Measurements from ENCODE around the gene PTPRZ1. TPM values are rescaled to one million over a fixed set of nuclear protein-coding genes. Genes with fewer than 3 reads are reported as not detected.

Gene PTPRZ1
- total RNA-seq, 2 donors from 2014 or later = 18.0 to 57.4 TPM

DNA sequence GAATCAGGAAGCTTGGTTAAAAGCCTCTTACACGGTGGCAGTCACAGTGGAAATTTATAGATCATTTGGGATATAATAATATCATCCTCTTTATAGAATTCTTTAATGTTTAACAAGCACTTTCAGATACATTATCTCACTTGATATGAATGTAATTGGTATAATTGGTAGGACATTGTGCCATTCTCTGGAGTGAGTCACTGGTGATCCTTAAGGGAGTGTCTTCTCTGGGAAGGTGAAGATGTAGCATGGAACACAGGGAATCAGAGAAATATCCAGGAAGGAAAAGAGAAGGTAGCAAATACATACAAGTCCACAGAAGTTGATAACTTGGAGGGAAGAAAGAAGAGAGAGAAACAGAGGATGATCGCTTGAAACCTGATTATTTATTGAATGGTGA, 9.8 kb downstream of the PTPRZ1 start:
- Mint-ChIP-seq H3K27me3 (ENCODE audit: insufficient read depth) (no peaks in the 10 kb centered on the region), H3K36me3 (ENCODE audit: low read depth) (no peaks in the 10 kb centered on the region), H3K27ac (no peak overlapping the region), H3K4me3 (no peak overlapping the region), H3K9me3 (no peaks in the 10 kb centered on the region), H3K4me1 (peaks cover 28% of the 10 kb centered on the region)
- Histone ChIP-seq H3K4me1 (ENCODE audit: control insufficient read depth, insufficient read depth, low read length) (no peaks in the 10 kb centered on the region), H3K9me3 (ENCODE audit: control insufficient read depth, low read length) (no peaks in the 10 kb centered on the region), H3K9ac (ENCODE audit: extremely low read depth, low read length, poor library complexity, severe bottlenecking) (no peak overlapping the region), H3K36me3 (ENCODE audit: control insufficient read depth, insufficient read depth, low read length) (no peaks in the 10 kb centered on the region), H3K4me3 (ENCODE audit: low read length) (no peak overlapping the region), H3K27ac (ENCODE audit: low read depth, low read length) (no peak overlapping the region), H3K27me3 (ENCODE audit: control insufficient read depth, insufficient read depth, low read length, poor library complexity, severe bottlenecking) (peaks cover 9% of the 10 kb centered on the region)
- WGBS, 2 experiments (ENCODE audit: insufficient coverage in 1 of 2, insufficient read length in 1 of 2) = 95 to 100% methylated on average over 1 to 2 of the region's 2 CpGs
- DNase-seq = no peak
- TF ChIP-seq, protein P1, sequence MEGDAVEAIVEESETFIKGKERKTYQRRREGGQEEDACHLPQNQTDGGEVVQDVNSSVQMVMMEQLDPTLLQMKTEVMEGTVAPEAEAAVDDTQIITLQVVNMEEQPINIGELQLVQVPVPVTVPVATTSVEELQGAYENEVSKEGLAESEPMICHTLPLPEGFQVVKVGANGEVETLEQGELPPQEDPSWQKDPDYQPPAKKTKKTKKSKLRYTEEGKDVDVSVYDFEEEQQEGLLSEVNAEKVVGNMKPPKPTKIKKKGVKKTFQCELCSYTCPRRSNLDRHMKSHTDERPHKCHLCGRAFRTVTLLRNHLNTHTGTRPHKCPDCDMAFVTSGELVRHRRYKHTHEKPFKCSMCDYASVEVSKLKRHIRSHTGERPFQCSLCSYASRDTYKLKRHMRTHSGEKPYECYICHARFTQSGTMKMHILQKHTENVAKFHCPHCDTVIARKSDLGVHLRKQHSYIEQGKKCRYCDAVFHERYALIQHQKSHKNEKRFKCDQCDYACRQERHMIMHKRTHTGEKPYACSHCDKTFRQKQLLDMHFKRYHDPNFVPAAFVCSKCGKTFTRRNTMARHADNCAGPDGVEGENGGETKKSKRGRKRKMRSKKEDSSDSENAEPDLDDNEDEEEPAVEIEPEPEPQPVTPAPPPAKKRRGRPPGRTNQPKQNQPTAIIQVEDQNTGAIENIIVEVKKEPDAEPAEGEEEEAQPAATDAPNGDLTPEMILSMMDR (conservative IDR thresholded peaks at IDR 0.05) = no peak

DNA sequence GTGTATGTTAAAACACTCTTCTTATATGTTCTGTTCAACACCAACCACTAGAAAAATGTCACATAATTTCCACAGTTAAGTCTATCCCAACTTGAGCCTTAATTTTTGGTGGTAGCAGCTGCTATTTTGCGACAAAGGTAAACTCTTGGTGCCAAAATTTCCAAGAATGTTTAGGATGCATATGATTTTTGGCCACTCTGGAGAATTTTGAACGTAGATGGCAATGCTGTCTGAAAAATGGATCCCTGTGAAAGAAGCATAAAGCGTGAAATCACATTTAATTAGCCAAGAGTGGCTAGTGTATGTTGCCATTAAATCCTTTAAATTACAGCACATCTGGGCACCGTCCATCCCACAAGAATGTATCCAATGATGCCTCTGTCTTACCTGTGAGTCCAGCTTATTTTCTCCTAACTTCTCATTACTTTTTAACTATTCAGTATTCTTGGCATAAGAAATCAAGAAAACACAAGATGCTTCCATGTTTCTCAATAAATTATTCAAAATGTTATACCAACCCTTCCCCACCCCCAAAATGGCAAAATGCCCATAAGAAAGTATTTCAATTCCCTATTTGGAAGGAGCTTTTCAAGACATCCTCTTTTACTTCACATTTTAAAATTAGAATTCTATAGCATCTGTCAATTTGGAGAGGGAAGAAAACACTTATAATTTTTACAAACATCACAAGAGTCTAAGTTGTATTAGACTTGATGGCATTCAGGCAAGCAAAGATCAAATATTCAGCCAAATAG, 12.4 kb downstream of the PTPRZ1 start:
- Histone ChIP-seq H3K27ac (ENCODE audit: low read depth, low read length) (no peak overlapping the region), H3K36me3 (ENCODE audit: control insufficient read depth, insufficient read depth, low read length) (no peaks in the 10 kb centered on the region), H3K4me3 (ENCODE audit: low read length) (no peak overlapping the region), H3K9ac (ENCODE audit: extremely low read depth, low read length, poor library complexity, severe bottlenecking) (no peak overlapping the region), H3K4me1 (ENCODE audit: control insufficient read depth, insufficient read depth, low read length) (no peaks in the 10 kb centered on the region), H3K27me3 (ENCODE audit: control insufficient read depth, insufficient read depth, low read length, poor library complexity, severe bottlenecking) (peaks cover 9% of the 10 kb centered on the region), H3K9me3 (ENCODE audit: control insufficient read depth, low read length) (no peaks in the 10 kb centered on the region)
- H3K27ac Mint-ChIP-seq = no peak overlapping the region
- DNase-seq = no peak
- TF ChIP-seq, protein P1 (conservative IDR thresholded peaks at IDR 0.05) = no peak
- H3K36me3 Mint-ChIP-seq (ENCODE audit: low read depth) = no peaks in the 10 kb centered on the region
- peaks cover 15% of the 10 kb centered on the region for H3K4me1 Mint-ChIP-seq
- H3K4me3 Mint-ChIP-seq = no peak overlapping the region
- 81 to 100% methylated on average over 3 to 4 of the region's 4 CpGs for WGBS, 2 experiments (ENCODE audit: insufficient coverage in 1 of 2, insufficient read length in 1 of 2)
- H3K9me3 Mint-ChIP-seq = no peaks in the 10 kb centered on the region
- H3K27me3 Mint-ChIP-seq (ENCODE audit: insufficient read depth) = no peaks in the 10 kb centered on the region

DNA sequence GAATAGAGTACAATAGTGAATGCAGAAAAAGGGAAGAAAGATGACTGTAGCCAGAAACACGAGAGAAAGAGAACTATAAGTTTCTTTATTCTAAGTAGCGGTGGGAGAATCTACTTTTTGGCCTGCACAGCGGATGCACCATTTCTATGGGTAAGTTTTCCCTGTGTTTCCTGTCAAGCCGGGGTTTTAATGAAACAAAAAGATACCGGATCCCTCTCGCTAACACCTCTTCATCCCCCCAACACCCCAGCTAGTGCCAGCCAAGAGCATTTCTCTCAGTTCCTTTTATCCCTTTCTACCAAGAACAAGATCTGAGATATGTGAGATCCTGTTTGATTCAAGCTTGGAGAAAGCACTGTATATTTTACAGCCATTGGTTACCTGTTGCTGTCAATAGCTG, 14.7 kb downstream of the PTPRZ1 start:
- Histone ChIP-seq H3K9me3 (ENCODE audit: control insufficient read depth, low read length) (no peaks in the 10 kb centered on the region), H3K4me1 (ENCODE audit: control insufficient read depth, insufficient read depth, low read length) (no peaks in the 10 kb centered on the region), H3K36me3 (ENCODE audit: control insufficient read depth, insufficient read depth, low read length) (no peaks in the 10 kb centered on the region), H3K4me3 (ENCODE audit: low read length) (no peak overlapping the region), H3K27me3 (ENCODE audit: control insufficient read depth, insufficient read depth, low read length, poor library complexity, severe bottlenecking) (peaks cover 9% of the 10 kb centered on the region), H3K9ac (ENCODE audit: extremely low read depth, low read length, poor library complexity, severe bottlenecking) (no peak overlapping the region), H3K27ac (ENCODE audit: low read depth, low read length) (no peak overlapping the region)
- Mint-ChIP-seq H3K27ac (no peak overlapping the region), H3K9me3 (no peaks in the 10 kb centered on the region), H3K4me3 (no peak overlapping the region), H3K27me3 (ENCODE audit: insufficient read depth) (no peaks in the 10 kb centered on the region), H3K36me3 (ENCODE audit: low read depth) (no peaks in the 10 kb centered on the region), H3K4me1 (peaks cover 6% of the 10 kb centered on the region)
- no peak for DNase-seq
- 95 to 100% methylated on average over 3 to 6 of the region's 6 CpGs for WGBS, 2 experiments (ENCODE audit: insufficient coverage in 1 of 2, insufficient read length in 1 of 2)
- TF ChIP-seq, protein P1 (conservative IDR thresholded peaks at IDR 0.05) = no peak
